HepG2 (cell line): ENCODE measurements around the gene TMEM141. TPM values are rescaled to one million over a fixed set of nuclear protein-coding genes. Genes with fewer than 3 reads are reported as not detected.

ENCODE experiments used
- ARHGAP35 ChIP-seq: sonication (generic); formaldehyde crosslinking; IDR thresholded peaks from 2 replicates; pipeline ENCODE4 v1.9.0; 2022; ENCODE audit warnings: mild to moderate bottlenecking, inconsistent platforms, moderate library complexity, missing genetic modification reagents, borderline replicate concordance
- FOXJ3 ChIP-seq: sonication (generic); formaldehyde crosslinking; IDR thresholded peaks from 2 replicates; pipeline ENCODE4 v1.4.0; 2020; ENCODE audit warnings: missing genetic modification reagents, mild to moderate bottlenecking, borderline replicate concordance
- GMEB2 ChIP-seq: IDR thresholded peaks from 2 replicates; pipeline ENCODE4 v1.6.1; 2016; ENCODE audit warnings: missing biosample characterization, missing genetic modification reagents, low read depth
- GPN1 ChIP-seq: sonication (generic); formaldehyde crosslinking; IDR thresholded peaks from 2 replicates; pipeline ENCODE4 v1.5.1; 2020; ENCODE audit warnings: missing genetic modification reagents, borderline replicate concordance
- KDM4B ChIP-seq: sonication (generic); formaldehyde crosslinking; IDR thresholded peaks from 2 replicates; pipeline ENCODE4 v1.4.0; 2020; ENCODE audit warnings: missing genetic modification reagents
- KDM5A ChIP-seq: fragments of 200-600 bp; sonication (generic); IDR thresholded peaks from 2 replicates; pipeline ENCODE4 v1.7.0; 2018; ENCODE audit warnings: antibody characterized with exemption, mild to moderate bottlenecking, low read length, borderline replicate concordance
- MTF1 ChIP-seq: sonication (generic); formaldehyde crosslinking; IDR thresholded peaks from 2 replicates; pipeline ENCODE4 v1.5.0; 2020; ENCODE audit warnings: missing genetic modification reagents
- NRL ChIP-seq: sonication (generic); formaldehyde crosslinking; IDR thresholded peaks from 2 replicates; pipeline ENCODE4 v1.5.0; 2020; ENCODE audit warnings: missing genetic modification reagents, mild to moderate bottlenecking, moderate library complexity, borderline replicate concordance
- SKI ChIP-seq: fragments of 450-650 bp; IDR thresholded peaks from one replicate; pipeline ENCODE4 v1.6.1; 2018; ENCODE audit warnings: mild to moderate bottlenecking; ENCODE audit not compliant: partially characterized antibody
- SOX5 ChIP-seq: IDR thresholded peaks from 2 replicates; pipeline ENCODE4 v1.6.1; 2016; ENCODE audit warnings: borderline replicate concordance
- SYNCRIP ChIP-seq: fragments of 200-400 bp; formaldehyde crosslinking; IDR thresholded peaks from 2 replicates; pipeline ENCODE4 v1.6.1; 2018; ENCODE audit warnings: mild to moderate bottlenecking, low read depth, low read length; ENCODE audit not compliant: insufficient read depth
- TAF1 ChIP-seq: sonication (generic); formaldehyde crosslinking; IDR thresholded peaks from 2 replicates; pipeline ENCODE4 v1.4.0; 2020; ENCODE audit warnings: missing genetic modification reagents
- TBP ChIP-seq: sonication (generic); formaldehyde crosslinking; IDR thresholded peaks from 2 replicates; pipeline ENCODE4 v1.5.0; 2020; ENCODE audit warnings: missing genetic modification reagents
- TCF12 ChIP-seq, 2 experiments: fragments of 450-650 bp in 1 of 2; sonication (generic) in 1 of 2; formaldehyde crosslinking in 1 of 2; IDR thresholded peaks; 2 replicates each; pipeline versions ENCODE4 v1.6.1 to v1.8.0; 2017 to 2022; ENCODE audit warnings: antibody characterized with exemption in 1 of 2, mild to moderate bottlenecking in 1 of 2, missing genetic modification reagents in 1 of 2, moderate library complexity in 1 of 2
- THRA ChIP-seq: sonication (generic); formaldehyde crosslinking; IDR thresholded peaks from 2 replicates; pipeline ENCODE4 v1.4.0; 2020; ENCODE audit warnings: missing genetic modification reagents, borderline replicate concordance
- TRIM24 ChIP-seq: sonication (generic); formaldehyde crosslinking; IDR thresholded peaks from 2 replicates; pipeline ENCODE4 v1.8.0; 2022; ENCODE audit warnings: mild to moderate bottlenecking, missing genetic modification reagents
- ZFP41 ChIP-seq: sonication (generic); formaldehyde crosslinking; IDR thresholded peaks from 2 replicates; pipeline ENCODE4 v1.4.0; 2020; ENCODE audit warnings: mild to moderate bottlenecking, missing genetic modification reagents, borderline replicate concordance
- ZNF121 ChIP-seq: sonication (generic); formaldehyde crosslinking; IDR thresholded peaks from 2 replicates; pipeline ENCODE4 v1.5.0; 2020; ENCODE audit warnings: mild to moderate bottlenecking, missing genetic modification reagents
- ZNF136 ChIP-seq: sonication (generic); formaldehyde crosslinking; IDR thresholded peaks from 2 replicates; pipeline ENCODE4 v1.8.1; 2022; ENCODE audit warnings: low read depth, mild to moderate bottlenecking, moderate library complexity, missing genetic modification reagents
- ZNF275 ChIP-seq: sonication (generic); formaldehyde crosslinking; IDR thresholded peaks from 2 replicates; pipeline ENCODE4 v1.8.0; 2022; ENCODE audit warnings: missing genetic modification reagents, mild to moderate bottlenecking, inconsistent platforms, borderline replicate concordance
- ZNF572 ChIP-seq: sonication (generic); formaldehyde crosslinking; IDR thresholded peaks from 2 replicates; pipeline ENCODE4 v1.5.1; 2020; ENCODE audit warnings: mild to moderate bottlenecking, missing genetic modification reagents
- ZNF766 ChIP-seq: sonication (generic); formaldehyde crosslinking; IDR thresholded peaks from 2 replicates; pipeline ENCODE4 v1.5.0; 2020; ENCODE audit warnings: missing genetic modification reagents, borderline replicate concordance
- polyA plus RNA-seq, 8 experiments: library from polyadenylated mRNA; depleted of rRNA in 3 of 8; stranded (reverse) in 7 of 8; unstranded in 1 of 8; fragments of >200 nt; fragmentation: Illumina TruSeq in 4 of 8; extraction: Trizol in 4 of 8; gene quantifications; 2 replicates each; pipeline versions ENCODE4 v1.2.1 to v1.2.3, GENCODE V29; 2011 to 2016; ENCODE audit warnings: low read depth in 4 of 8, missing spikeins in 1 of 8, mixed read lengths in 1 of 8; ENCODE audit not compliant: insufficient read depth in 1 of 8
- total RNA-seq, 5 experiments: library from RNA; depleted of rRNA; stranded (reverse); fragments of >200 nt; fragmentation: Illumina TruSeq; extraction: Trizol; gene quantifications; 2 replicates each; pipeline ENCODE4 v1.2.3, GENCODE V29; 2016; ENCODE audit warnings: low read depth in 1 of 5

The TMEM141 gene
- total and polyA plus RNA-seq, 2 of the 13 experiments (the other 11 are each of a cell fraction or from before 2014, with no cell fraction given), result 81.0 to 202 TPM

- TF ChIP-seq THRA (CRISPR knock-in tag), result peak; percentile 52; the same call in 1 of the 2 replicates
- peak; percentile 70; the same call in 1 of the 2 replicates for TF ChIP-seq TAF1 (CRISPR knock-in tag)
- TF ChIP-seq ZFP41 (CRISPR knock-in tag), result no peak
- no peak for TF ChIP-seq TBP (CRISPR knock-in tag)
- no peak for TF ChIP-seq TRIM24 (CRISPR knock-in tag)
- TF ChIP-seq ZNF572 (CRISPR knock-in tag), result no peak
- no peak for TF ChIP-seq SKI
- TF ChIP-seq ZNF121 (CRISPR knock-in tag), result no peak
- peak; percentile 89 for TF ChIP-seq ZNF766
- TF ChIP-seq TCF12 (IDR thresholded peaks at IDR 0.05), result no peak
- TF ChIP-seq TCF12 (CRISPR knock-in tag; IDR thresholded peaks at IDR 0.05), result peak; percentile 84
- TF ChIP-seq MTF1 (CRISPR knock-in tag), result 0 out of 2 replicates have a peak, but pooled peaks have one; percentile 16
- TF ChIP-seq KDM5A, result no peak; the same call in 1 of the 2 replicates
- TF ChIP-seq ZNF136 (CRISPR knock-in tag), result no peak
- TF ChIP-seq ZNF275 (CRISPR knock-in tag), result no peak; the same call in none of the 2 replicates
- no peak for TF ChIP-seq GPN1 (CRISPR knock-in tag)
- peak; percentile 66; the same call in 1 of the 2 replicates for TF ChIP-seq NRL (CRISPR knock-in tag)
- TF ChIP-seq FOXJ3 (CRISPR knock-in tag), result peak; percentile 84
- TF ChIP-seq GMEB2 (CRISPR knock-in tag), result no peak
- TF ChIP-seq SYNCRIP, result no peak
- TF ChIP-seq SOX5 (CRISPR knock-in tag), result peak; percentile 68; the same call in 1 of the 2 replicates
- 0 out of 2 replicates have a peak, but pooled peaks have one; percentile 67 for TF ChIP-seq KDM4B (CRISPR knock-in tag)
- TF ChIP-seq ARHGAP35 (CRISPR knock-in tag), result no peak
Measured at GRCh38 chr9:136799079-136799853, 8.1 kb downstream of the TMEM141 start (continued).
